GM21576 (cell line): ENCODE data around the gene CDH15.

Source experiments
- ATAC-seq: cut with Tn5 transposase; IDR thresholded peaks from one replicate; pipeline ENCODE4 v1.9.1; 2021; ENCODE audit warnings: mild to moderate bottlenecking, moderate library complexity; ENCODE audit not compliant: unreplicated experiment

Gene CDH15

DNA sequence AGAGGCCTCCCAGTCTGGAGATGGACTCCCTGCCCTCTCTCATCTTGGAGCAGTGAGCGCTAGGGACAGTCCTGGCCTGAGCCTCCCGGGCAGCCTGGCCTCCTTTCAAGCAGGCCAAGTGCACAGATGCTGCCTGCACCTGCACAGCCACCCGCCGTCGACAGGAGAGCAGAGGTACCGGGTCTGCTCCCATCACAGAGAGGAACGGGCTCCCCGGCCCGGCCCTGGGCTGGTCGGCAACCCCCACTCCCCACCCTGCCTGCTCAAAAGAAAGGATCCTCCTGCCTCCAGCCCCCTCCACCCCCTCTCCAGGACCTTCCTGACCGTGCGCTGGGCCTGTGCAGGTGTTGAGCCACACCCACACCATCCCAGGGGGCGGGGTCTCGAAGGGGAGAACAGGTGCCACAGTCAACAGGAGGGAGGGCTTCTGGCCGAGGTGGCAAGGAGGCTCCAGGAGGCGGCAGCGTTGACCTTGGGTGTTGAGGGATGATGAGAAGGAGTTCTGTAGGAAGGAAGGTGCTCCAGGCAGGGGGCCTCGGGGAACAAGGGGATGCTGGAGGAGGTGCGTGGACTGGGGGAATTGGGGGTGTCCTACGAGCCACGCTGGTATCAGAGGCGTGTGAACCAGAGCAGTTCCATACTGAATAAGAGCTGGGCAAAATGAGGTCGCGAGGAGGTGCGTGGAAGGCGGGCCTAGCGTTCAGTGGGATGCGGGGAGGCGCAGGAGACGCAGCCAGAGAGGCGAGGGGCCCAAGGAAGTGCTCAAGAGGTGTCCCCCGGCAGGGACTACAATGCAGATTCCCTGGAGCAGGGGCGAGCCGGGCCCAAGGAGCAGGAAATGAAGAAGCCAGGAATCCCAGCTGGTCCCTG lies 967 bp upstream of the CDH15 start:
- ATAC-seq = peak; percentile 7

- ATAC-seq = no peak
These were observed 601 bp downstream of the CDH15 start for GRCh38 chr16:89172171-89172527.

DNA sequence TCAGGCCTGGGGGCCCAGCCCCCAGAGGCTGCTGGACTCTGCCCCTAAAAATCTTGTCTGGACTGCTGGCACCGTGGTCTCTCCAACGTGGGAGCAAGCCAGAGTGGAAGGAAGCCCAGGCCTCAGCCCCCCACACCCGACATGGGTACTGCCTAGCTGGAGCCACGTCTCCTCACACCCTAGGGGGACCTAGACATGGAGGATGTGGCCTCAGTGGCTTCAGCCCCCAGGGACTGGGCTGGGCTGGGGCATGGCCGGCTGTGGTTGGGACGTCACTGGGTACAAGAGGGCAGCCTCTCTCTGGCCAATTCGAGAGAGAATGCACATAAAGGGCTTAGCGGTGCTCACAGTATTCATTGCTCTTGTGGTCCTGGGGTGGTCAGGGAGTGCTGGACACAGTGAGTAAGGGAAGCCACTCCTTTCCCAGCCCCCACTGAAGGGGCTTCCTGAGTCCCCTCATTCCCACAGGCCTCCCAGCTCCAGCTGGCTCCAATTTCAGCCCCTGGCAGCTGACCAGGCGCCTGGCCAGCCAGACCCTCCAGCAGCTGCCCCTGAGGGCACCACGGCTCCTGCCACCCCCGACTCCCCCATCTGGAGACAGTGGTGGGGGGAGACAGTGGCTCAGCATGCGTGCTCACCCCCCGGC lies 1.1 kb downstream of the CDH15 start:
- ATAC-seq = no peak

DNA sequence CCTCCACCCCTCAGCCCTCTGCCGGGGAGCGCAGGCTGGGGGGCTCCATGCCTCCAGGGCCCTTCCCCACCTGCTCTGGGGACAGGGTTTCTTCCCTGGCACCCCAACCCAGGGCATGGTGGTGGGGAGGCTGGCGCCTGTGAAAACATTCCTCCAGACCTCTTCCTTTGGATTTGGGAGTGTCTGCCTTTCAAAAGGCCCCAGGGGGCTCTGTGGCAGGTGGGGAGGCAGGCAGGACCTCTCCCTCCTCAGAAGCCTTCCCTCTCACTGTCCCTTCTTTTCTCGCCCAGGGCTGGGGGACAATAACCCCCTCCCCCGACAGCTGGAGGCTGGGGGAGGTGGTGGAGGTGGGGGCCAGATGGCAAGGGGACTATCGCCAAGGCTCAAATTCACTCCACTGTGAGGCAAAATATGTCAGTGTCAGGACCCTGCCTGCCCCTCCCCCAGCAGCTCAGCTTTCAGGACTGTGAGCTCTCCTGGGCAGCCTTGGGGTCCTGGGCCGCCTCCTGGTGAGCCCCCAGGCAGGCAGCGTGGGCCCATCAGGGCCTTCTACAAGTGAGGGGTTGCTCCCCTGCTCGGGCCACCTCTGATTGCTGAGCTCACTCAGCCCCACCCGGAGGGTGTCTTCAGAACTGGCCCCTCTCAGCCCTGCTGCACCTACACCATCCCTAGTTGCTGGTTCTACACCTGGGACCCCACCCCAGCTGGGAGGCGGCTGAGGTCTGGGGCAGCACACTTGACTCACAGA lies 1.8 kb downstream of the CDH15 start:
- no peak for ATAC-seq

GRCh38 chr16:89174055-89174827 lies 2.7 kb downstream of the CDH15 start:
- no peak for ATAC-seq

DNA sequence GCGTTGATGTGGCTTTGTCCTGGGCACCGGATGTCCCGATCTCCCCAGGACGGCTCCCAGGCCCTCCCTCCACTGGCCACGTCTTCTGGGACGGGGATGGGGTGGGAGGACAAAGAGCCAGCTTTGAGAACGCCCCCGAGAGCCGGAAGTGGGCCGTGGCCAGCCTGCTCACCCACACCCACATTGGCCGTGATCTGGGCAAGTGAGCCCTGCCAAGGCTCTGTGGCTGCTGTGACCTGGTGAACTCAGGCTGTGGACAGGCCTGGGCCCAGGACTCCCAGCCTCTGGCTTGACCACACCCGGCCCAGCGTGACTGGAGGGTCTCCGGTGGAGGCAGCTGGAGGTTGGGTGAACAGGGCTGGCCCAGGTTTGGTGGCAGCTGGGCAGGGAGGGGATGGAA lies 3.3 kb downstream of the CDH15 start:
- ATAC-seq = no peak

GRCh38 chr16:89175280-89176146 lies 4.0 kb downstream of the CDH15 start:
- ATAC-seq = no peak

GRCh38 chr16:89176147-89176690 lies 4.7 kb downstream of the CDH15 start:
- no peak for ATAC-seq

GRCh38 chr16:89176717-89177116 lies 5.2 kb downstream of the CDH15 start:
- ATAC-seq = no peak

DNA sequence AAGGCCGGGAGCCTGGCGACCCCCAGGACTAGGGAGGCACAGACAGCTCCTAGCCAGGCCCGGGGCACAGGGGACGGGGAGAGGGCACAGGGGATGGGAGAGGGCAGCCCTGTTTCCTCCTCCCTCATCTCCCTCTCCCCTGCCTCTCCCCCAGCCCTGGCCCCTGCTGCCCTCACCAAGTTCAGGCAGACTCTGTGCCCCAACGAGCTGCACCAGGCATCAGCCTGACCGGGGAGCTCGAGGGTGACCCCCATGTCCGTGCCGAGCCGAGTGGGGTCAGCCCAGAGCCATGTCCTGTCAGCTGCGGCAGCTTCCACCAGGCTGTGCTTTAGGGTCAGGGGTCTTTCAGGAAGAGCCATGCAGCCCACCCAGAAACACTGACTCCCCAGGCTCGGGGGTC lies 6.0 kb downstream of the CDH15 start:
- no peak for ATAC-seq

GRCh38 chr16:89178453-89179147 lies 7.1 kb downstream of the CDH15 start:
- ATAC-seq = no peak

DNA sequence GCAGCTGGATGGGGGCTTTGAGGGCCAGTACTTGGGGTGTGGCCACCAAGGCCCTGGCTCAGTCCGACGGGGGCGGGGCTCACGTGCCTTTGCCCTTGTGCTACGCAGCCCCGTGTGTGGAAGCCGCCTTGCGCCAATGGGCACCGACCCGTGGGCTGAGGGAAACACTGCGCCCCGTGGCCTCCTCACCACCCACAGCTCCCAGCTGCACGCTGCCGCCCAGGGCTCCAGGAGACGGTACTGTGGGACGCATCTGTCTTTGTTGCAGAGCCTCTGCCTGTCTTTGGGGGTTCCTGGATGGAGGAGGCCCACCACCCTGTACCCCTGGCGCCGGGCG lies 7.6 kb downstream of the CDH15 start:
- no peak for ATAC-seq

GRCh38 chr16:89179656-89180315 lies 8.2 kb downstream of the CDH15 start:
- ATAC-seq = no peak

- no peak for ATAC-seq
These were observed 11.9 kb downstream of the CDH15 start for GRCh38 chr16:89183463-89183862.

- ATAC-seq = no peak
These were observed 12.6 kb downstream of the CDH15 start for GRCh38 chr16:89183975-89184676.

DNA sequence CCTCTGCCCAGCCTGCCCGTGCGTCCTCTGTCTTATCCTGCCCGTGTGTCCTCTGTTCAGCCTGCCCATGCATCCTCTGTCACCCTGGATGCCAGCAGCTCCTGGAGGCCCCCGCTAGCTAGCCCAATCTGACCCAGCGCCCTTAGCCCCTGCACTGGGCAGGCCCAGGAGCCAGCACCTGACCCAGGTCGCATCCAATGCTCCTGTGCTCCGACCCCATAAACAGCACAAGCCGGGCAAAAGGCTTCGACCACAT lies 13.1 kb downstream of the CDH15 start:
- no peak for ATAC-seq

DNA sequence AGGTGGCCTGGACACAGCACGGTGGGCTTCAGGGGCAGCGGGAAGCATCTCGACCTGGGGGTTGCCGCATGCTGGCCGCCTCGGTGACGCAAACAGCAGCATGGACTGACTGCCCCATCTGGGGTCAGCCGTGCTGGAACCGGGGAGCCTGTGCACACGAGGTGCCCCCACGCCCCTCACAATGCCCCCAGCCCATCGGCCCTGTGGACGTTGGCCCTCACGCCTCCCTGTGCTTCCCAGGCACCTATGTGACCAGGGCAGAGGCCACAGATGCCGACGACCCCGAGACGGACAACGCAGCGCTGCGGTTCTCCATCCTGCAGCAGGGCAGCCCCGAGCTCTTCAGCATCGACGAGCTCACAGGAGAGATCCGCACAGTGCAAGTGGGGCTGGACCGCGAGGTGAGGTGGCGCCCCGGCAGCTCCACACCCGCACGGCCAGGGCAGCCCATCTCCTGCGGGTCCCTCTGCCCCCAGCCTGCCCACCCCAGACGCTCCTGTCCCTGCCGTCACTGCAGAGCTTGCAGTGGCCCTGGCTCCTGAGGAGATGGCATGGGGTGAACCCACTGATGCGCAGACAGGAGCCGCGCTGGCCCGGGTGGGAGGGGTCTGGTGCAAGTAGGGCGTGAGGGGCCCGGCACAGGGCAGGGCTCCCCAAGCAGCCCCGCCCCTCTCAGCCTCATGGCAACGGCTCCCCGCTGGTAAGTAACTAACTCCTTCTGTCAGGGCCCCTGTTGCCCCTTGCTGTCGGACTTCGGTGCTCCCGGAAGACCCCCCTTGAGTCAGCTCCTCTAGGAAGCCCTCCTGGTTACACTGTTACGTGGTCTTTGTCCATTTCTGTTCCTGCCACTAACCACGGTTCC lies 13.6 kb downstream of the CDH15 start:
- no peak for ATAC-seq
